GM18951 (cell line): ENCODE measurements around the gene PICALM.

ENCODE experiments used
- POLR2A ChIP-seq: IDR thresholded peaks from 4 replicates; pipeline ENCODE4 v1.6.1; 2011; ENCODE audit warnings: mild to moderate bottlenecking; ENCODE audit not compliant: insufficient read length, insufficient read depth; ENCODE audit errors: extremely low read depth
- in situ Hi-C: fragments of 300-500 bp; cut with MboI; formaldehyde crosslinking; loops from one replicate; pipeline ENCODE4 v1.12.0; 2022; ENCODE audit warnings: low sequenced_read_pairs, mixed read lengths, inconsistent platforms; ENCODE audit not compliant: unreplicated experiment

The PICALM gene

DNA sequence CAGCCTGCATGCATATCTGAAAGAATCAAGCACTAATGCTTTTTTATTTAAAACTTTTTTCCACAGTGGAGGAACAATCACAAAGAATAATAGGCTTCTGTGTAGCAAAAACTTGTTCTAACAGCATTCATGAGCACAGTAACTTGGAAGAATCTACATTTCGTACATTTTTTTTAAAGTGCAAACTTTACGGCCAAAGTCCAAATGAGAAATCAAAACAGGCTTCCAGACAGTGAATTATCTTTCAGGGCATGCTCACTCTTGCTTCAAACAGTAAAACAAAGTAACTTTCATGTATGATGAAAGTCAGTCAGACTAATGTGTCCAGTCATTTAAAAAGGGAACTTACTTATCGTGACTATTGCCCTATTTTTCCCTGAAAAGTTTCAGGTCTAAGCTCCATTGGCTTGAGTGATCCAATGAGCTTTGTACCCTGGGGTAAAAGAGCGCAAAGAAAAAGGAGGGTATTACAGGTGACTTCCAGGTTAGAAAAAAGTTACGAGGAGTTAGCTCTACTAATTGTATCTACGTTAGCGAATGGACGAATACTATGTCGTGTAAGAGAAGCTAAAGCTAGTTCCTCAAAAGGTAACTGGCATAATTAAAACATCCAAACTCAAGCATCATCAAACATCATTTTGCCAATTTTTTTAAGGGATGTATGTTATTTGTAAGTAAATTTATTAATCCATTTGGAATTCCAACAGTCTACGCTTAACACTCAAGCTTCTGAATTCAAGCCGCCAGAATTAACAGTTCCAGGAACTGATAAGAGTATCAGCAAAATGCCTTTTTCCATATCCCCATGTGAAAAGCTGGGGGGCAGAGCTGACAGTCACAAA lies 1.7 kb downstream of the PICALM start:
- TF ChIP-seq POLR2A: no peak
- in situ Hi-C loops: no loop called here

GRCh38 chr11:86066657-86067008 lies 2.3 kb downstream of the PICALM start:
- in situ Hi-C loops: no loop called here
- TF ChIP-seq POLR2A: no peak

DNA sequence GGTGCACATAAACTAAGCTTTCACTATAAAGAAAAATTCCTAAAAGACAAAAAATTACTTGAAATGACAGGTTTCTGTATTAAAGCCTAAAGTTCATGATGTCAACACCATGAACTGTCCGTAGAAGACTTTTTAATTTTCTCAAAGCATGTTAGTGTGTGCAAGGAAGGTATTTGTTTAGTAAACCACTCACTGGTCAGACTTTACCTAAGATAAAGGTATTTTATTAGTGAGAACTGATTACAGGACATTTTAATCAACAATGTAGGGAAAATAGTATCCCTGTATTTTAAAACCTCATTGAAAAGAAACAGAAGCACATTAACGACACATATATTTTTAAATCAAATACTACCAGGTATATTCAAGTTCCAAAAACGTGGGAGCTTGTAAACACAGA lies 2.9 kb downstream of the PICALM start:
- in situ Hi-C loops: no loop called here

DNA sequence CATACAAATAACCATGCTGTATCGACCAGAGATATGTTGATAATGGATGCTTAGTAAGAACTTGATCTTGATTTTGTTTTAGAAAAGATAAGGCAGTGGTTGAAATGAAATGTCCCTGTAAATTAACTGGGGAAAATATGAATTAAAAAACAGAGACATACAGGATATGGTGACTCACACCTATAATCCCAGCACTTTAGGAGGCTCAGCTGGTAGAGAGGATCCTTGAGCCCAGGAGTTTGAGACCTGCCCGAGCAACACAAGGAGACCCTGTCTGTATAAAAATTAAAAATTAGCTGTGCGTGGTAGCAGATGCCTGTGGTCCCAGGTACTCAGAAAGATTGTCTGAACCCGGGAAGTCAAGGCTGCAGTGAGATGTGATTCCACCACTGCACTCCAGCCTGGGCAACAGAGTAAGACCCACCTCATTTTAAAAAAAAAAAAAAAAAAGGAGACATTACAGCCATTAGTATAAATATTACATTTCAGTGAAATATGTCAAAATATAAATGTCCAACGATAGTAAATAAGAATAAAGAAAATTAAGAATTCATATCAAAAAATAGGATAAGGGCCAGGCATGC lies 4.6 kb downstream of the PICALM start:
- no peak for TF ChIP-seq POLR2A
- in situ Hi-C loops: no loop called here

More for the DNA sequence above, 2.9 kb downstream of the PICALM start:
- TF ChIP-seq POLR2A: no peak

DNA sequence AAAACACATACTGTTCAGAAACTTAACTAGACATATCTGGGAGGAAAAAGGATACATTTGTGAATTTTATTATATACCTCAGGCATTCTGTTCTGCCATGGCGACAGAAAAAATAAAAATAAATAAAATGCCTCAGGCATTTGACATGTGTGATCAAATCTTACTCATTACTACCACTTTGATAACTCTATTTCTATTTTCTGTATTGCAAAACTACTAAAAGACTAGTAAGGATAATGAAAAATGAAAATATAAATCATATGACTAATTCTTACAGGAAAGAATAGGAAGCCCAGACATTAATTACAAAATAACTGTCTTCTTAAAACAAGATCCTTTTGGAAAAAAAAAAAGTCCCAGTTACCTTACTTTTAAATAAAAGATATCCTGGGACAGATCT lies 5.3 kb downstream of the PICALM start:
- TF ChIP-seq POLR2A: no peak
- in situ Hi-C loops: no loop called here

GRCh38 chr11:86062719-86063118 lies 6.2 kb downstream of the PICALM start:
- TF ChIP-seq POLR2A: no peak
- in situ Hi-C loops: no loop called here

DNA sequence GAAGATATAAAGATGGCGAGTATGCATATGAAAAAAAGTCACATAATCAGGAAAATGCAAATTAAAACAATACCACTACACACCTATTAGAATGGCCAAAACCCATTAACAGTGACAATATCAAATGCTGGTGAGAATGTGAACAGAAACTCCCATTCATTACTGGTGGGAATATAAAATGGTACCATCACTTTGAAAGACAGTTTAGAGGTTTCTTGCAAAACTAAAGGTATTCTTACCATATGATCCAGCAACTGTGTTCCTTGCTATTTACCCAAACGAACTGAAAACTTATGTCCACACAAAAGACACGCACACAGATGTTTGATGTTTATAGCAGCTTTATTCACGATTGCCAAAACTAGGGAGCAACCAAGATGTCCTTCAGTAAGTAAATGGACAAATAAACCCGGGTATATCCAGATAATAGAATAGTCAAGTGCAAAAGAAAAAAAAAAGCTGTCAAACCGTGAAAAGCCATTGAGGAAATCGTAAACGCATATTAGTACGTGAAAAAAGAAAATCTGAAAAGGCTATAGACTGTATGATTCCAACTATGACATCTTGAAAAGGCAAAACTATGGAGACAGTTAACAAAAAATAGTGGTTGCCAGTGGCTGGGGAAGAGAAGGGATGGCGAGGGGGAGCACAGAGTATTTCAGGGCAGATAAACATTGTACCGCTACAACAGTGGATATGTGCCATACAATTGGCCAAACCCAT lies 7.2 kb downstream of the PICALM start:
- in situ Hi-C loops: no loop called here

GRCh38 chr11:86060544-86060943 lies 8.3 kb downstream of the PICALM start:
- TF ChIP-seq POLR2A: no peak
- in situ Hi-C loops: no loop called here

More for the DNA sequence above, 7.2 kb downstream of the PICALM start:
- no peak for TF ChIP-seq POLR2A

DNA sequence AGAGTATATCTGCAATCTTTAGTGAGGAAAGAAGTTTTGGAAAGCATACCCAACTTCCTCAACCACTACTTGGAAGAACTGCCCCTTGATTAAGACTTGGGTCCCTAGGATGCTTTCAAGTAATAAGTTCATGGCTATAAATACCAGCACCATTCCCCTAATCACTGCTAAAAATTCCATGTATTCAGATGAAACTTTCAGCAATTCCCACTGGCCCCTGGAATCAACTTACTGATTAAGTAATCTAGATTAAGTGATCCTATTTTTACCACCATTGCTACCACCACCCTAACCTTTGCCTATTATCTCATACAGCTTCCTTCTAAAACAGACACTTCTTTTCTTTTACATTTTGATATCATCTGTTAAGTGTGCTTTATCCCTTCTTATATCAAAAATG lies 10.5 kb downstream of the PICALM start:
- no peak for TF ChIP-seq POLR2A

DNA sequence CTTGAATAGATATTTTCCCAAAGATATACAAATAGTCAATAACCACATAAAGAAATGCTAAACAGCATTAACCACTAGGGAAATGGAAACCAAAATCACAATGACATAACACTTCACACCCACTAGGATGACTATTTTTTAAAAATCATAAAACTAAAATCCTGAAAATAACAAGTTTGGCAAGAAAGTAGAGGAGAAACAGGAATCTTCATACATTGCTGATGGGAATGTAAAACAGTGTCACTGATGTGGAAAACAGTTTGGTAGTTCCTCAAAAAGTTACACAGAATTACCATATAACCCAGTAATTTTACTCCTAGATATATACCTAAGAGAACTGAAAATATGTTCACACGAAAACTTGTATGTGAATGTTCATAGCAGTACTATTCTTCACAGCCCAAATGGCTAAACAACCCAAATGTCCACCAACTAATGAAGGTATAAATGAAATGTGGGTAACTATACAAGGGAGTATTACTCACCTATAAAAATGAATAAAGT lies 12.5 kb downstream of the PICALM start:
- in situ Hi-C loops: no loop called here
- TF ChIP-seq POLR2A: no peak

More for the DNA sequence above, 10.5 kb downstream of the PICALM start:
- in situ Hi-C loops: no loop called here

GRCh38 chr11:86052693-86053641 lies 15.9 kb downstream of the PICALM start:
- in situ Hi-C loops: no loop called here
- TF ChIP-seq POLR2A: no peak

GRCh38 chr11:86050196-86050709 lies 18.6 kb downstream of the PICALM start:
- TF ChIP-seq POLR2A: no peak
- in situ Hi-C loops: no loop called here
